SH-SY5Y (cell line): ENCODE results near the gene CCDC91.

Source experiments
- GATA2 ChIP-seq: IDR thresholded peaks from 2 replicates; pipeline ENCODE4 v1.6.1; 2011; ENCODE audit warnings: mild to moderate bottlenecking, low read depth, low read length
- GATA3 ChIP-seq: IDR thresholded peaks from 2 replicates; pipeline ENCODE4 v1.6.1; 2011; ENCODE audit warnings: low read depth, mild to moderate bottlenecking, low read length, moderate library complexity

GRCh38 chr12:28327722-28328121 is 137.5 kb downstream of the CCDC91 start:
- TF ChIP-seq GATA2 (no peak), GATA3 (no peak)
